LNCaP clone FGC (cell line): Measurements from ENCODE around the gene MRPL30.
"Not testable (repeated sequence)": the region's sequence is repeated elsewhere in the genome, so short reads cannot be mapped to it uniquely, and the experiment has no call there.

Experiments used
- DNase-seq: peaks from one replicate; pipeline ENCODE4 v3.0.0-alpha.2; 2011; ENCODE audit warnings: low read depth
- H3K4me3 ChIP-seq: 2 replicates; pipeline ENCODE4 v1.5.1; 2011; ENCODE audit warnings: mild to moderate bottlenecking, low read depth, low read length, control low read depth
- TF ChIP-seq, protein P1 (sequence below): IDR thresholded peaks from 2 replicates; pipeline ENCODE4 v1.5.1; 2012; ENCODE audit warnings: mild to moderate bottlenecking; ENCODE audit not compliant: control insufficient read depth, insufficient read depth; ENCODE audit errors: extremely low read depth

Gene MRPL30

DNA sequence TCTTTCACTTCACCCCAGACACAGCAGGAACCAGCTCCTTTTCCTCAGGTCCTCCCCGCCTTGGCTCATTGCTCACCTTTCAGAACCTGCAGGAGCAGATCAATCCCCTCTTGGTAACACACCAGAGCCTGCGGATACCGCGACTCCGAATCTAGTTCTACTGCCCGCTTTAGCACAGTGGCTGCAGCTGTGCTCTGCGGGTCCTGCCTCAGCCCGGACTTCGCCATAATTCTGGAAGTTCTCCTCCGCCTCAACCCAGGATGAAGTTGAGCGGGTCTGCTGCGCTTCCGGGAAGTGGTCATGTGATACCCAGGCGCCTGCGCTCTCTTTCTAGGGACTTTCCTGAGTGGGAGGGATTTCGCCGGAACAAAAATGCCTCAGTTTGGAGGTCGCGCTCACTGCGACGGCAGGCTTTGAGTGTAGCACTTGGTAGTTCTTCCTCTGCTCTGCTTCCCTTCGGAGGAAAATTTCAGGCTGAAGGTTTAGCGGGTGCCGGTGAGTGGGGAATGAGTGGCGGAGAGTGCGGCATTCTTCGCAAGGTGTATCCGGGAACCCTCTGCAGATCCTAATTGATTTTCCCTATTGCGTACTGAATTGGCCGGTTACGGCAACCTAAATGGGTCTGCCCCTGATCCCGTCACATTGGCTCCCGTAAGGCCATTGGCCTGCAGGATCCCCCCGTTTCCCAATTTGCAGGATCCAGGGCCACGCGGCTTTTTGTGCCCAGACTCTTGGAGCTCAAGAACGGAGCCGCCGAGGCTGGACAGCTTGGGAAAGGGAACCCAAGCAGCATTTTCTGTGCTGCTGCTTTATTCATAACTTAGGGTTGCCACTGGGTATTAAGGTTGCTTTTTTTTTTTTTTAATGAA lies at the start of gene MRPL30, which contains the start of gene MITD1:
Gene MRPL30 (plus strand): TSS at position 430 of the 869 bp plus-strand sequence. CDS start 5,020 bp downstream, outside the sequence.
Gene MITD1 (minus strand): TSS at position 304 of the 869 bp plus-strand sequence. CDS start 77 bp downstream, at position 227.
- peak; percentile 92 for DNase-seq
- TF ChIP-seq, protein P1, sequence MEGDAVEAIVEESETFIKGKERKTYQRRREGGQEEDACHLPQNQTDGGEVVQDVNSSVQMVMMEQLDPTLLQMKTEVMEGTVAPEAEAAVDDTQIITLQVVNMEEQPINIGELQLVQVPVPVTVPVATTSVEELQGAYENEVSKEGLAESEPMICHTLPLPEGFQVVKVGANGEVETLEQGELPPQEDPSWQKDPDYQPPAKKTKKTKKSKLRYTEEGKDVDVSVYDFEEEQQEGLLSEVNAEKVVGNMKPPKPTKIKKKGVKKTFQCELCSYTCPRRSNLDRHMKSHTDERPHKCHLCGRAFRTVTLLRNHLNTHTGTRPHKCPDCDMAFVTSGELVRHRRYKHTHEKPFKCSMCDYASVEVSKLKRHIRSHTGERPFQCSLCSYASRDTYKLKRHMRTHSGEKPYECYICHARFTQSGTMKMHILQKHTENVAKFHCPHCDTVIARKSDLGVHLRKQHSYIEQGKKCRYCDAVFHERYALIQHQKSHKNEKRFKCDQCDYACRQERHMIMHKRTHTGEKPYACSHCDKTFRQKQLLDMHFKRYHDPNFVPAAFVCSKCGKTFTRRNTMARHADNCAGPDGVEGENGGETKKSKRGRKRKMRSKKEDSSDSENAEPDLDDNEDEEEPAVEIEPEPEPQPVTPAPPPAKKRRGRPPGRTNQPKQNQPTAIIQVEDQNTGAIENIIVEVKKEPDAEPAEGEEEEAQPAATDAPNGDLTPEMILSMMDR, result no peak
- H3K4me3 ChIP-seq, result peak within 1 kb of the TSS; percentile 85

- not testable (repeated sequence) for H3K4me3 ChIP-seq, DNase-seq
Observed at GRCh38 chr2:99135044-99135556, 45.9 kb upstream of the MRPL30 start.

DNA sequence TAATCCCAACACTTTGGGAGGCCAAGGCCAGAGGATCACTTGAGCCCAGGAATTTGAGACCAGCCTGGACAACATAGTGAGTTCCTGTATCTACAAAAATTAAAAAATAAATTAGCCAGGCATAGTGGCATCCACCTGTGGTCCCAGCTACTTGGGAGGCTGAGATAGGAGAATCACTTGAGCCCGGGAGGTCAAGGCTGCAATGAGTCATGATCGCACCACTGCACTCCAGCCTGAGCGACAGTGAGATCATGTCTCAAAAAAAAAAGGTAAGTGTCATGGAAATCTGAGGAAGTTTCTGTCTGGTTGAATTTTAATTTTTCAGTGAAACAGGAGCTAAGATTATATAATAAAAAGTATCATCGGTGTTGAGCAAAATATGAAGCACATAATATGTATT lies 42.0 kb upstream of the MRPL30 start:
- TF ChIP-seq, protein P1, result no peak
- no peak overlapping the region for H3K4me3 ChIP-seq
- DNase-seq, result no peak

DNA sequence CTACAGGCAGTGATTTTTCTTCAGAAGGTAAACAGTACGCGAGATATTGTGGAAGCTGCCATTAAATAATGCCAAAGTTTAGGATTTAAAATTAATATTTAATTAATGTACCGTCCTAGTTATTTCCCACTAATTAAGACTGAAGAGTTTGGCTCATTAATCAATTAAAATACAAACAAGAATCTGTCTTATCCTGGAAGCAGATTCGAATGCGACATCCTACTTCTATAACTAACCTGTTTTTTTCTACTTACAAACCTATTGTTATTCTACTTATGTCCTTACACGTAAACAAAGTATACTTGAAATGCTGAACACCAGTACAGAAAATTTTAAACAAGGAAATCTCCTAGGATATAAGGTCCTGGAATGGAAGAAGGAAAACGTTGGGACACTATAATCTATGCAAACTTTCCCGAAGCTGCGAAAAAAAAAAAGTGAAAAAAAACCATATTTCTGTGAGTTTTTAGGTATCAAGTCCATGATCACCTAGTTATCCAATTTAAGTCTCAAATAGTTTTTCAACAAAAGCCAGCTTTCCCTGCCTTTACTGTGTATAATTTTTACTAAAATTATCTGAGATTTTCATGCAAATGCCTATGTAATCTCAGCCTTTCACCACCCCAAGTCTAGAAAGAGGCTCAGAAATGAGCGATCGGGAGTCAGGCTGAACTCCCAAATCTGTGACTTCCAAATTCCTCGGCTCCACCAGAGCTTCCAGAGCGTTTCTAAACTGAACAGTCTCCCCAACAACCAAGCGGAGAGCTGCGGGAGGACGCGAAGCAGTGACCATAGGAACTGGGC lies 40.7 kb upstream of the MRPL30 start:
- TF ChIP-seq, protein P1, result no peak
- peak overlapping the region; percentile 74 for H3K4me3 ChIP-seq
- DNase-seq, result no peak

DNA sequence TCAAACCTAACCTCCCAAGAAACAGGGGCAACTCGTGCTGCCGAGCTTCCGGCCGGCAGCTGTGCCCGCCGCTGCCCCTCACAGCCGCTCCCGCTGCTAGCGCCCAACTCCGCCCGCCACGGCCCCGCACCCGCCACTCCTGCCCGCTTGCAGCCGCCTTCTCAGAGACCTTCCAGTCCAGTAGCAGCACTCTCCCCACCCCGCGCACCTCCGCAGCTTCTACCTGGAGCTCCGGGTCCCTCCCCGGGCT lies 40.2 kb upstream of the MRPL30 start:
- DNase-seq, result no peak
- TF ChIP-seq, protein P1, result no peak
- H3K4me3 ChIP-seq, result peak overlapping the region; percentile 74

DNA sequence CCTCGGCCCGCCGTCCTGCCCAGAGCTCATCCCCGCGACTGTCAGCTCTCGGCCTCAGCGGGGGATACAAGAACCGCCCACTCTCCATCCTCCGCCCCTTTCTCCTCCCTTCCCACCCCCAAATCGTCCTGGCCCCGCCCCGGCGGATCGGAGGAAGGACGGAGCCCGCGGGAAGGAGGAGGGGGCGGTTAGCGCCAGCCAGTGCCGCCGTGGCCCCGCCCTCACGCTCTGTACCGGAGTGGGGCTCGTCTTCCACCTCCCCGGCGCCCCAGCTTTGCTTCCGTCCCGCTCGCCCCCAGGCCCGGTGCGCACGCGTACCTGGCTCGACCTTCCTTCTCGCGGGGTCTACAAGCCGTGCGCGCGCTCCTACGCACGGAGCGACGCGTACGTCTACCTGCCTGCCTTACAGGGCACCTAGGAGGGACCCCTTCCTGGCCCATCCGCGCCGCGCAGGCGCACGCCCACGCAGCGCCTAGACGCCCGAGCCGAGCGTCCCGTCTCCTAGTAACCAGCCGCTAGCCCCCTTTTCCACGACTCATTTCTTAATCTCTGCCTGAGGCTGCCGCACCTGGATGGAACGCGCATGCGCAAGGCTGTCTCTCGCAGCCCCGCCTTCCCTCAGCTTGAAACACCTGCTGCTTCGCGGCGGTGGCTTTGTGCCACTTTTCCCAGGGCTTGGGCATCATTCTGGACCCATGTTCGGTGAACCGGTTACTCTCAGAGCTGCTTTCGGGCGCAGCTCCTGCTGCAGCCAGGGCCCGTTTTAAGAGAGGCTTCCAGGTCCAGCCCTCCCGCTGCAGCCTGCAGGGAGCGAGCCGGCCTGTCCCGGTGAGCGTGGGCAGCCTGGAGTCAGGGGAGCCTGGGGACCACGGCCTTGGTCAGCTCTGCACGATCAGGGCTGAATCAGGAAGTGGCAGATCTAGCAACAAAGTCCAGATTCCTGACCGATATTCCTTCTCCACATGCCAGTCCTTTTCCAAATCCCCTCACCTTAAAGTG lies 39.6 kb upstream of the MRPL30 start, which contains the start of gene C2orf15:
Gene C2orf15 (plus strand): TSS at position 598 of the 999 bp plus-strand sequence. CDS start 8,852 bp downstream, outside the sequence.
- DNase-seq, result peak; percentile 82
- TF ChIP-seq, protein P1, result no peak

More for the DNA sequence above, 39.6 kb upstream of the MRPL30 start, which contains the start of gene C2orf15:
- H3K4me3 ChIP-seq, result peak within 1 kb of the TSS; percentile 74
